Thyroid gland (tissue), 4 donors: Measurements from ENCODE around the gene H6PD. TPM values are rescaled to one million over a fixed set of nuclear protein-coding genes. Genes with fewer than 3 reads are reported as not detected.
A peak's percentile ranks its signal among the peaks of the same experiment; 100 is the strongest.

Experiments used
- DNase-seq, 2 donors: peaks; one replicate each; pipeline ENCODE4 v3.0.0-alpha.2; 2019
- H3K27ac ChIP-seq, 3 donors: fragments of 200-600 bp; sonication (generic); 1 replicate in 2 of 3; 2 replicates in 1 of 3; pipeline ENCODE4 v1.5.1; 2016 to 2019; ENCODE audit warnings: mild to moderate bottlenecking in 1 of 3, moderate library complexity in 1 of 3
- H3K27me3 ChIP-seq: fragments of 200-600 bp; sonication (generic); one replicate; pipeline ENCODE4 v1.5.1; 2019
- H3K36me3 ChIP-seq, 2 donors: fragments of 200-600 bp; sonication (generic); one replicate each; pipeline ENCODE4 v1.5.1; 2016 to 2019
- H3K4me1 ChIP-seq, 2 donors: fragments of 200-600 bp; sonication (generic); one replicate each; pipeline ENCODE4 v1.5.1; 2017 to 2019
- H3K4me3 ChIP-seq, 3 donors: fragments of 200-600 bp; sonication (generic); replicated peaks in 1 of 3; 1 replicate in 2 of 3; 2 replicates in 1 of 3; pipeline ENCODE4 v1.5.1; 2016; ENCODE audit warnings: mild to moderate bottlenecking in 1 of 3
- H3K9me3 ChIP-seq: fragments of 200-600 bp; sonication (generic); one replicate; pipeline ENCODE4 v1.5.1; 2017
- POLR2A ChIP-seq, 2 donors: fragments of 450-650 bp; IDR thresholded peaks; one replicate each; pipeline ENCODE4 v1.6.1; 2017; ENCODE audit warnings: antibody characterized with exemption in 2 of 2, mild to moderate bottlenecking in 2 of 2, moderate library complexity in 1 of 2
- WGBS, 2 donors: methylation state at CpG; one replicate each; pipeline ENCODE4 v1.1.5; 2017; 5-methylcytosine and 5-hydroxymethylcytosine counted together
- intact Hi-C: fragments of 100-400 bp; cut with DNase I; formaldehyde crosslinking; loops from one replicate; pipeline ENCODE4 v1.15.1; 2023
- total RNA-seq, 4 donors: library from RNA; depleted of rRNA; stranded (reverse); fragments of >200 nt; gene quantifications; one replicate each; pipeline ENCODE4 v1.2.3, GENCODE V29; 2016
- TF ChIP-seq, protein P1 (sequence below), 6 experiments: fragments of 200-600 bp in 3 of 6; fragments of 450-650 bp in 3 of 6; sonication (generic) in 3 of 6; IDR thresholded peaks; one replicate each; pipeline ENCODE4 v1.5.1; 2016 to 2019; ENCODE audit warnings: antibody characterized with exemption in 6 of 6, mild to moderate bottlenecking in 2 of 6, inconsistent platforms in 1 of 6, moderate library complexity in 1 of 6

The H6PD gene
- total RNA-seq, 4 donors from 2014 or later, result 36.3 to 64.2 (median 43.6) TPM

DNA sequence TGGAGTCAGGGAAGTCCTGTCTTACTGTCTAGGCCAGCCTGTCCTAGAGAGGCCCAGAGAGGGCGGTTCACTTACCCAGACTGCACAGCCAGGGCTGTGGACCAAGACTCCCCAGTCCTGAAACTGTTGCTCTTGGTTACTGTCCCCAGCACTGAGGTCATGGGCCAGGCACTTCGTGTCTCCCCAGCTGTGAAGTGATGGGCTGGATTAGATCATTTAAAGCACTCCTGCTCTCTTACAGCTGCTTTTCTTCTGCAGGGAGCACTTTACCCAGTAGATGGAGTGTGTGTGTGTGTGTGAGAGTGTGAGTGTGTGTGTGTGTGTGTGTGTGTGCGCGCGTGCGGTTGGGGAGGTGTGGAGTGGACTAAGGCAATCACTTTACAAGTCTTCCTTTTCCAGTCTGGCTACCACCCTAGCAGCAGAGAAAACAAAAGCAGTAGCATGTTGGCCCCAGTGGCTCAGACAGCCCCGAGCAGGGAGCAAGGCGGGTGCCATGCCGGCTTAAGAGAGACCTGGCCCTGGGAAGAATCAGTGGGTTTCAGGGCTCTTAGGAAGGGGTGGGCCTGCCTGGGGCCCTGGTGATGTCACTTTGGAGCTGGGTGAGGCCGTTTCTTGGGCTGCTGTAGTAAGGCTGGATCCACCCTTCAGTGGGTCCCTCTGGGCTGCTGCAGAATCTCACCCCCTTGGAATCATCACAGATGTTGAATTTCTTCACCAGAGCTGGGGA lies 60.5 kb downstream of the H6PD start:
- Histone ChIP-seq H3K36me3 (no peaks in the 10 kb centered on the region), H3K4me1 (peaks cover 53 to 72% of the 10 kb centered on the region in 2 donors), H3K27ac (peak overlapping the region; percentile 9 to 94 (median 64)), H3K9me3 (no peaks in the 10 kb centered on the region), H3K4me3 (peak overlapping the region in 1 of 3 donors; percentile 86), H3K27me3 (no peaks in the 10 kb centered on the region)
- TF ChIP-seq, protein P1, sequence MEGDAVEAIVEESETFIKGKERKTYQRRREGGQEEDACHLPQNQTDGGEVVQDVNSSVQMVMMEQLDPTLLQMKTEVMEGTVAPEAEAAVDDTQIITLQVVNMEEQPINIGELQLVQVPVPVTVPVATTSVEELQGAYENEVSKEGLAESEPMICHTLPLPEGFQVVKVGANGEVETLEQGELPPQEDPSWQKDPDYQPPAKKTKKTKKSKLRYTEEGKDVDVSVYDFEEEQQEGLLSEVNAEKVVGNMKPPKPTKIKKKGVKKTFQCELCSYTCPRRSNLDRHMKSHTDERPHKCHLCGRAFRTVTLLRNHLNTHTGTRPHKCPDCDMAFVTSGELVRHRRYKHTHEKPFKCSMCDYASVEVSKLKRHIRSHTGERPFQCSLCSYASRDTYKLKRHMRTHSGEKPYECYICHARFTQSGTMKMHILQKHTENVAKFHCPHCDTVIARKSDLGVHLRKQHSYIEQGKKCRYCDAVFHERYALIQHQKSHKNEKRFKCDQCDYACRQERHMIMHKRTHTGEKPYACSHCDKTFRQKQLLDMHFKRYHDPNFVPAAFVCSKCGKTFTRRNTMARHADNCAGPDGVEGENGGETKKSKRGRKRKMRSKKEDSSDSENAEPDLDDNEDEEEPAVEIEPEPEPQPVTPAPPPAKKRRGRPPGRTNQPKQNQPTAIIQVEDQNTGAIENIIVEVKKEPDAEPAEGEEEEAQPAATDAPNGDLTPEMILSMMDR (IDR thresholded peaks at IDR 0.05), result peak in 1 of 6 experiments; percentile 22
- TF ChIP-seq POLR2A (IDR thresholded peaks at IDR 0.05), result peak in 1 of 2 donors; percentile 26
- DNase-seq, result peak; percentile 53 to 56
- 45 to 67% methylated on average over 6 to 10 of the region's 10 CpGs for WGBS, 2 donors
- intact Hi-C loops, result no loop called here

DNA sequence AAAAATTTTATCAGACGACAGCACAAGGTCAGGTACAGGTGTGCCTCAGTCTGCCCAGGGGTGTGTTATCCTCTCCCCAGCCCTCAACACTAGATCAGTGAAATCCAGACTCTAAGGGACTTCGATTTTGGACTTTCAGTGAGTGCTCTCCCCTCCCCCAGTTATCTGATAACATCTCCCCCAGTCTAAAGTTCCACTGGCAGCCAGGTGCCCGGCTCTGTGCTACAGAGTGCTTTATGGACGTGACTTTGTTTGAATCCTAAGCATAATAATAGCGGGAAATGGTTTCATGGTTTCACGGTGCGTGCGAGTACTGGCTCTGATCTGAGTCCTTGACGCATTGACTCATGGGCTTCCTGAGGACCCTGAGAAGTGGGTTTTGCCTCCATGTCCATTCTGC lies 61.3 kb downstream of the H6PD start:
- Histone ChIP-seq H3K27ac (peak overlapping the region in 1 of 3 donors; percentile 94), H3K27me3 (no peaks in the 10 kb centered on the region), H3K9me3 (no peaks in the 10 kb centered on the region), H3K4me3 (peak overlapping the region in 1 of 3 donors; percentile 0), H3K4me1 (peaks cover 56 to 72% of the 10 kb centered on the region in 2 donors), H3K36me3 (no peaks in the 10 kb centered on the region)
- no peak for DNase-seq
- intact Hi-C loops, result no loop called here
- WGBS, 2 donors, result 84% methylated on average over 9 of the region's 9 CpGs
- TF ChIP-seq, protein P1 (IDR thresholded peaks at IDR 0.05), result no peak
- no peak for TF ChIP-seq POLR2A (IDR thresholded peaks at IDR 0.05)

DNA sequence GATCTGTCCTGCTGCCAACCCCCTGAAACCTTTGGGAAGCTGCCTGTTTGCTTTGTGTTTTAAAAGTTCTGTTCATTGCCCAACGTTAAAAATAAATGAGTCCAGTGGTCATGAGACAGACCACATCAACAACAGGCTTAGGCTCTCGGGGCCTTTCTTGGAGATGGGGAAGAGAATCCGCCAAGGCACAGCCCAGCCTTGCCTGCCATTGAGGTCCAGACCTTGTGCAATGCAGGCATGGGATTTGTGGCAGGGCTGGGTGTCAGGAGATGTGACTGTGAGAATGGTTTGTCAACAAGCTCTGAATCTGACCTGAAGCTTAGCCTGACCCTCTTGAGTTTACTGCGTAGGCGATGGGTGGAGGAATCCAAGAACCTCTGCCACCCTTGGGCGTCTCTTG lies 62.3 kb downstream of the H6PD start:
- Histone ChIP-seq H3K9me3 (no peaks in the 10 kb centered on the region), H3K27ac (peak overlapping the region in 2 of 3 donors; percentile 62 to 72), H3K4me1 (peaks cover 56 to 75% of the 10 kb centered on the region in 2 donors), H3K27me3 (no peaks in the 10 kb centered on the region), H3K4me3 (no peak overlapping the region), H3K36me3 (no peaks in the 10 kb centered on the region)
- TF ChIP-seq, protein P1 (IDR thresholded peaks at IDR 0.05), result no peak
- TF ChIP-seq POLR2A (IDR thresholded peaks at IDR 0.05), result no peak
- peak in 1 of 2 donors; percentile 23 for DNase-seq
- 78 to 85% methylated on average over 6 of the region's 6 CpGs for WGBS, 2 donors
- intact Hi-C loops, result no loop called here

DNA sequence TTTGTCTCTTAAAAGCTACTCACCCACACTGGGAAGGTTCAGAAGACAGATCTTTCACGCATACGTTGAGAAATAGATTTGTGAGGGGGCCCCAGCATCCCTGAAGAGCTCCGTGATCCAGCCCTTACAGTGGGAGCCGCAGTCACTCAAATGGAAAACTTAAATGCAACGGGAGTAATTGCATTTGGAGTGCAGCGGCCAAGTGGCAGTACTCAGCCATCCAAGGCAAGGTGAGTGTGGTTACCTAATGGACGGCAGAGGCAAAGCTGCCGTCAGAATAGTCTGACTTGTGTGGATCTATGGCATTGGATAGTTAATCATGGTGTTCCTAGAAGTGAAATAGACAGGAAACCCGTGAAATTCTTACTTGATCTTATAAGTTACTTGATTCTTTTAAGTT lies 63.3 kb downstream of the H6PD start:
- H3K9me3 ChIP-seq, result no peaks in the 10 kb centered on the region
- WGBS, 2 donors, result 33 to 40% methylated on average over 8 to 9 of the region's 9 CpGs

More for the DNA sequence above, 63.3 kb downstream of the H6PD start:
- H3K27ac ChIP-seq, result peak overlapping the region; percentile 62 to 72 (median 64)
- TF ChIP-seq POLR2A (IDR thresholded peaks at IDR 0.05), result peak in 1 of 2 donors; percentile 56
- TF ChIP-seq, protein P1 (IDR thresholded peaks at IDR 0.05), result no peak
- no peaks in the 10 kb centered on the region for H3K27me3 ChIP-seq
- H3K36me3 ChIP-seq, result no peaks in the 10 kb centered on the region
- H3K4me3 ChIP-seq, result no peak overlapping the region
- H3K4me1 ChIP-seq, result peaks cover 65 to 82% of the 10 kb centered on the region in 2 donors
- peak; percentile 79 to 82 for DNase-seq
- intact Hi-C loops, result no loop called here
